A549 (cell line): Measurements from ENCODE around the gene B3GALNT2. TPM values are rescaled to one million over a fixed set of nuclear protein-coding genes. Genes with fewer than 3 reads are reported as not detected.

Experiments
- ATAC-seq, 2 experiments: fragments of 200-7000 bp in 1 of 2; fragments of >200 bp in 1 of 2; cut with Nextera tagmentation in 1 of 2; cut with Tn5 transposase in 1 of 2; 3 replicates each; pipeline versions ENCODE4 v1.8.0 to v1.9.1; 2018 to 2020; ENCODE audit warnings: mild to moderate bottlenecking in 1 of 2, moderate library complexity in 1 of 2
- CTCF ChIA-PET: fragments of 300-600 bp; sonication (Branson Sonifier 250); formaldehyde crosslinking; extraction: SDS; loops from one replicate; lab custom pipeline; 2021; ENCODE audit warnings: antibody characterized with exemption, inconsistent platforms; lab: Yijun Ruan, JAX
- POLR2A ChIA-PET: fragments of 350-600 bp; formaldehyde crosslinking; extraction: SDS; loops from one replicate; lab custom pipeline; 2021; ENCODE audit warnings: antibody characterized with exemption, inconsistent platforms; lab: Yijun Ruan, JAX
- DNase-seq, 2 experiments: peaks; one replicate each; pipeline versions ENCODE4 v3.0.0 to v3.0.0-alpha.2; 2011 to 2016; ENCODE audit warnings: low read depth in 1 of 2, low spot score in 1 of 2
- FAIRE-seq: peaks from 2 replicates; lab custom pipeline; 2011; peaks lifted over from hg19 to GRCh38; lab: Jason Lieb, UNC
- H3K27ac ChIP-seq, 2 experiments: fragments of >200 bp; sonication (Bioruptor Twin); formaldehyde crosslinking; 3 replicates each; pipeline ENCODE4 v1.5.1; 2016 to 2017
- H3K4me1 ChIP-seq: fragments of >200 bp; sonication (Bioruptor Twin); formaldehyde crosslinking; 3 replicates; pipeline ENCODE4 v1.6.1; 2016
- H3K4me2 ChIP-seq: fragments of >200 bp; sonication (Bioruptor Twin); formaldehyde crosslinking; 3 replicates; pipeline ENCODE4 v1.6.1; 2016
- H3K4me3 ChIP-seq: fragments of >200 bp; sonication (Bioruptor Twin); formaldehyde crosslinking; 3 replicates; pipeline ENCODE4 v1.5.1; 2016
- H3K9me3 ChIP-seq: fragments of >200 bp; sonication (Bioruptor Twin); formaldehyde crosslinking; 3 replicates; pipeline ENCODE4 v1.6.1; 2016
- CBX2 ChIP-seq: fragments of 200-600 bp; sonication (generic); IDR thresholded peaks from 2 replicates; pipeline ENCODE4 v1.6.1; 2016; ENCODE audit warnings: low read depth, mild to moderate bottlenecking, borderline replicate concordance
- CHD2 ChIP-seq: fragments of 150-350 bp; IDR thresholded peaks from 2 replicates; pipeline ENCODE4 v1.6.1; 2014; ENCODE audit warnings: low read length; ENCODE audit not compliant: partially characterized antibody
- CHD4 ChIP-seq: fragments of 200-600 bp; sonication (generic); IDR thresholded peaks from 2 replicates; pipeline ENCODE4 v1.6.1; 2016; ENCODE audit warnings: antibody characterized with exemption, mild to moderate bottlenecking, borderline replicate concordance
- E2F6 ChIP-seq: IDR thresholded peaks from 2 replicates; pipeline ENCODE4 v1.6.1; 2012; ENCODE audit warnings: low read depth, borderline replicate concordance
- HDAC2 ChIP-seq: fragments of 200-600 bp; sonication (generic); IDR thresholded peaks from 2 replicates; pipeline ENCODE4 v1.6.1; 2016
- HEYL ChIP-seq: fragments of 250-450 bp; sonication (Bioruptor Pico); IDR thresholded peaks from 2 replicates; pipeline ENCODE4 v1.8.0; 2021; ENCODE audit warnings: mild to moderate bottlenecking, moderate library complexity
- JUN ChIP-seq, 2 experiments: fragments of >200 bp; sonication (Bioruptor Twin); formaldehyde crosslinking; IDR thresholded peaks; 2 replicates in 1 of 2; 3 replicates in 1 of 2; pipeline ENCODE4 v1.6.1; 2016 to 2017
- JUNB ChIP-seq: fragments of >200 bp; sonication (Bioruptor Twin); formaldehyde crosslinking; IDR thresholded peaks from 2 replicates; pipeline ENCODE4 v1.6.1; 2016
- KDM5A ChIP-seq: fragments of 200-600 bp; sonication (generic); IDR thresholded peaks from 2 replicates; pipeline ENCODE4 v1.6.1; 2016; ENCODE audit warnings: antibody characterized with exemption, mild to moderate bottlenecking
- MYC ChIP-seq: IDR thresholded peaks from 2 replicates; pipeline ENCODE4 v1.6.1; 2012; ENCODE audit warnings: mild to moderate bottlenecking, inconsistent platforms, low read length, improper control_type of control experiment, borderline replicate concordance
- NFE2L2 ChIP-seq: fragments of 150-350 bp; conservative IDR thresholded peaks from 2 replicates; pipeline ENCODE4 v1.6.1; 2014; ENCODE audit warnings: low read length
- NR3C1 ChIP-seq: fragments of >200 bp; sonication (Bioruptor Twin); formaldehyde crosslinking; IDR thresholded peaks from 3 replicates; pipeline ENCODE4 v1.6.1; 2017
- PHF8 ChIP-seq: fragments of 200-600 bp; sonication (generic); IDR thresholded peaks from 2 replicates; pipeline ENCODE4 v1.6.1; 2016; ENCODE audit warnings: low read depth, mild to moderate bottlenecking, antibody characterized with exemption, moderate library complexity, borderline replicate concordance
- POLR2A ChIP-seq: IDR thresholded peaks from 2 replicates; pipeline ENCODE4 v1.6.1; 2012; ENCODE audit warnings: mild to moderate bottlenecking, low read length
- RAD21 ChIP-seq, 2 experiments: fragments of >200 bp in 1 of 2; sonication (Bioruptor Twin) in 1 of 2; formaldehyde crosslinking in 1 of 2; IDR thresholded peaks in 1 of 2; conservative IDR thresholded peaks in 1 of 2; 2 replicates in 1 of 2; 3 replicates in 1 of 2; pipeline ENCODE4 v1.6.1; 2012 to 2018; ENCODE audit warnings: inconsistent platforms in 1 of 2
- RARB ChIP-seq: fragments of 250-450 bp; sonication (Bioruptor Pico); IDR thresholded peaks from 2 replicates; pipeline ENCODE4 v1.8.0; 2021; ENCODE audit warnings: mild to moderate bottlenecking, moderate library complexity
- SMC3 ChIP-seq: fragments of >200 bp; sonication (Bioruptor Twin); formaldehyde crosslinking; IDR thresholded peaks from 3 replicates; pipeline ENCODE4 v1.6.1; 2018; ENCODE audit warnings: inconsistent platforms
- SREBF2 ChIP-seq: fragments of 450-650 bp; IDR thresholded peaks from 2 replicates; pipeline ENCODE4 v1.6.1; 2014; ENCODE audit warnings: mild to moderate bottlenecking, moderate library complexity
- ZFP36 ChIP-seq: fragments of 450-650 bp; IDR thresholded peaks from 2 replicates; pipeline ENCODE4 v1.6.1; 2014; ENCODE audit warnings: borderline replicate concordance; ENCODE audit not compliant: partially characterized antibody
- ZSCAN20 ChIP-seq: fragments of 250-450 bp; sonication (Bioruptor Pico); IDR thresholded peaks from 2 replicates; pipeline ENCODE4 v1.8.0; 2022; ENCODE audit warnings: mild to moderate bottlenecking, moderate library complexity
- WGBS: methylation state at CpG from one replicate; pipeline ENCODE4 v1.1.6; 2017; ENCODE audit errors: missing lambda C conversion rate; 5-methylcytosine and 5-hydroxymethylcytosine counted together
- polyA plus RNA-seq, 4 experiments: library from polyadenylated mRNA; depleted of rRNA in 3 of 4; stranded (reverse); fragments of >200 nt; fragmentation: RNase III in 1 of 4; extraction: RNeasy Plus Mini Kit Qiagen cat#74134 plus additional on column Dnase treatment in 1 of 4; gene quantifications; 2 replicates in 3 of 4; 3 replicates in 1 of 4; pipeline ENCODE4 v1.2.3, GENCODE V29; 2011 to 2017

B3GALNT2 gene
- polyA plus RNA-seq, 2 of the 4 experiments (the other 2 are of a cell fraction), result 17.3 to 39.6 TPM

GRCh38 chr1:235532360-235532759 is 28.1 kb upstream of the B3GALNT2 start:
- CTCF ChIA-PET, result interaction anchor here (0.7 to 2.7 kb wide), 3 partner anchors 18 to 69 kb away, joined by 3 to 8 read pairs (median 5); partner anchors contain the start of gene B3GALNT2
- Histone ChIP-seq H3K9me3 (no peaks in the 10 kb centered on the region), H3K27ac (peak overlapping the region in 1 of 2 experiments; percentile 56; a peak in 1 of 6 replicates), H3K4me3 (no peak overlapping the region), H3K4me2 (no peak overlapping the region), H3K4me1 (peaks cover 8% of the 10 kb centered on the region; the same call in 2 of the 3 replicates)
- FAIRE-seq (no peak), DNase-seq (no peak), ATAC-seq (peak in 1 of 2 experiments; percentile 51; a peak in 2 of 6 replicates)
- POLR2A ChIA-PET, result no interaction called here
- 51% methylated on average over 2 of the region's 2 CpGs for WGBS
- TF ChIP-seq POLR2A (no peak), RARB (no peak), ZFP36 (no peak), CHD4 (no peak), SREBF2 (no peak), JUNB (no peak), ZSCAN20 (CRISPR knock-in tag) (no peak), NFE2L2 (no peak), MYC (no peak), E2F6 (no peak), JUN (IDR thresholded peaks at IDR 0.05) (no peak)

DNA sequence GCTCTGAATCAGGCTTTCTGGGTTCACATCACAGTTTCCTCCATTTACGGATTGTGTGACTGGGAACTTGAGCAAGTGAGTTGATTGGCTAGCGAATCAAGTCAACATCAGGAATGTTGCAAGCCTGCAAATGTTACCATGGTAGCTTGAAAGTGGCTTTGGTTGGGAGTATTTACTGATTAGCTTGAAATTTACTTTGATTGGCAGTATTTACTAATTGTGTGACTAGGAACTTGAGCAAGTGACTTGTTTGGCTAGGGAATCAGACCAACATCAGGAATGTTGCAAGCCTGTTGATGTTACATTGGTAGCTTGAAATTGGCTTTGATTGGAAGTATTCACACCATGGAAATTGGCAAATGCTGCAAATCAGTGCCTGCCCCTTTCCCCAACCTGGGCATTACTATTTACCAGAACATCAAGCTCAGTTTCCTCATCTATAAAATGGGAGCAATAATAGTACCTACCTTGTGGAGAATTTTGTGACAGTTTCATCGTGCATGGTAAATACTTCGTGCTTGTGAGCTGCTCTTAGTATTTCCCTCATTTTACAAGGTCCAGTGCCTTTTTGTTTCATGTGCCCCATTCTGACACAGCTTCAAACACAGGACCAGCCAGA is 23.1 kb upstream of the B3GALNT2 start:
- no peak overlapping the region for H3K4me3 ChIP-seq
- H3K4me2 ChIP-seq, result no peak overlapping the region
- no peak for TF ChIP-seq E2F6
- no peak for TF ChIP-seq HDAC2
- TF ChIP-seq CBX2, result no peak
- no peak for TF ChIP-seq PHF8
- TF ChIP-seq, all 56 proteins: peak for 0
- Histone ChIP-seq H3K4me1 (peaks cover 2% of the 10 kb centered on the region; the same call in 2 of the 3 replicates), H3K9me3 (no peaks in the 10 kb centered on the region), H3K27ac (no peak overlapping the region)
- DNase-seq (no peak), ATAC-seq (no peak), FAIRE-seq (no peak)
- WGBS, result 76% methylated on average over 4 of the region's 4 CpGs
- ChIA-PET POLR2A (no interaction called here), CTCF (interaction anchor here (0.7 to 2.9 kb wide), 9 partner anchors 9 to 445 kb away, joined by 3 to 14 read pairs (median 4); partner anchors contain the start of gene B3GALNT2)

- DNase-seq (no peak), ATAC-seq (no peak), FAIRE-seq (no peak)
- ChIA-PET CTCF (interaction anchor here (0.7 to 2.9 kb wide), 6 partner anchors 11 to 447 kb away, joined by 3 to 14 read pairs (median 4); partner anchors contain the start of gene B3GALNT2), POLR2A (no interaction called here)
- Histone ChIP-seq H3K27ac (no peak overlapping the region), H3K4me2 (no peak overlapping the region)
- WGBS, result 54% methylated on average over 4 of the region's 4 CpGs
- TF ChIP-seq HEYL (CRISPR knock-in tag), result no peak
- TF ChIP-seq PHF8, result no peak
- no peak for TF ChIP-seq SMC3
- TF ChIP-seq, all 56 proteins: peak for 0
- no peak overlapping the region for H3K4me3 ChIP-seq
- no peaks in the 10 kb centered on the region for H3K4me1 ChIP-seq
- H3K9me3 ChIP-seq, result no peaks in the 10 kb centered on the region
These were observed 21.1 kb upstream of the B3GALNT2 start for GRCh38 chr1:235525314-235525713.

GRCh38 chr1:235516862-235517446 is 12.7 kb upstream of the B3GALNT2 start:
- no peak for TF ChIP-seq CHD2
- TF ChIP-seq RAD21 (conservative IDR thresholded peaks at IDR 0.05 in 1 of 2, IDR thresholded peaks at IDR 0.05 in 1 of 2), result no peak
- TF ChIP-seq NR3C1, result no peak
- no peak for TF ChIP-seq RARB
- no peak for TF ChIP-seq KDM5A

More at GRCh38 chr1:235516862-235517446, 12.7 kb upstream of the B3GALNT2 start:
- DNase-seq, result no peak
- no peak for FAIRE-seq
- H3K4me2 ChIP-seq, result no peak overlapping the region
- H3K4me3 ChIP-seq, result no peak overlapping the region
- ChIA-PET CTCF (interaction anchor here (1.2 to 4.4 kb wide), 3 partner anchors 13 to 455 kb away, joined by 5 to 59 read pairs (median 17); partner anchors contain the start of gene B3GALNT2), POLR2A (no interaction called here)
- 74% methylated on average over 6 of the region's 6 CpGs for WGBS
- ATAC-seq, result no peak
- no peaks in the 10 kb centered on the region for H3K9me3 ChIP-seq
- no peak overlapping the region for H3K27ac ChIP-seq
- no peaks in the 10 kb centered on the region for H3K4me1 ChIP-seq
